ENCODE measurements around the gene ZFP28. TPM values are rescaled to one million over a fixed set of nuclear protein-coding genes. Genes with fewer than 3 reads are reported as not detected.

ZFP28 gene
- total and polyA plus RNA-seq, 3 donors from 2014 or later: 12.2 to 28.0 (median 18.3) TPM

- WGBS, 2 donors: 2 to 6% methylated on average over 12 to 66 of the region's 66 CpGs
- H3K36me3 ChIP-seq (ENCODE audit: low read depth, missing control alignments): peaks cover 6% of the 10 kb centered on the region
- no peaks in the 10 kb centered on the region for H3K27me3 ChIP-seq
- peak within 1 kb of the TSS; percentile 35 to 70 for H3K27ac ChIP-seq
- H3K9me3 ChIP-seq: no peaks in the 10 kb centered on the region
- TF ChIP-seq POLR2A (IDR thresholded peaks at IDR 0.05): no peak
- peak; percentile 98 for DNase-seq
- peaks cover 6% of the 10 kb centered on the region for H3K4me1 ChIP-seq
- peak within 1 kb of the TSS; percentile 75 to 88 for H3K4me3 ChIP-seq
- intact Hi-C loops (cut with DNase I; ENCODE audit: low total_unique reads): no loop called here
These were observed 28.7 kb downstream of the ZFP28 start, which contains the start of gene ZNF470 for GRCh38 chr19:56567274-56568120. Gene ZNF470 (plus strand): TSS chr19:56567468. CDS start chr19:56570312, 2,844 bp downstream.

GRCh38 chr19:56572589-56572988, 33.8 kb downstream of the ZFP28 start:
- WGBS, 2 donors: 48 to 70% methylated on average over 2 of the region's 2 CpGs
- intact Hi-C loops (cut with DNase I; ENCODE audit: low total_unique reads): no loop called here
- H3K4me1 ChIP-seq: peaks cover 6% of the 10 kb centered on the region
- peaks cover 3% of the 10 kb centered on the region for H3K9me3 ChIP-seq
- no peak for TF ChIP-seq POLR2A (IDR thresholded peaks at IDR 0.05)
- no peak overlapping the region for H3K4me3 ChIP-seq
- H3K27me3 ChIP-seq: no peaks in the 10 kb centered on the region
- DNase-seq: no peak
- no peak overlapping the region for H3K27ac ChIP-seq
- peaks cover 6% of the 10 kb centered on the region for H3K36me3 ChIP-seq (ENCODE audit: low read depth, missing control alignments)

GRCh38 chr19:56573914-56574313, 35.2 kb downstream of the ZFP28 start:
- Histone ChIP-seq H3K36me3 (ENCODE audit: low read depth, missing control alignments) (peaks cover 6% of the 10 kb centered on the region), H3K27ac (no peak overlapping the region), H3K4me3 (no peak overlapping the region), H3K9me3 (peaks cover 3% of the 10 kb centered on the region), H3K4me1 (no peaks in the 10 kb centered on the region), H3K27me3 (no peaks in the 10 kb centered on the region)
- intact Hi-C loops (cut with DNase I; ENCODE audit: low total_unique reads): no loop called here
- no peak for TF ChIP-seq CTCF (IDR thresholded peaks at IDR 0.05)
- no peak for TF ChIP-seq POLR2A (IDR thresholded peaks at IDR 0.05)
- no peak for DNase-seq
- 97 to 100% methylated on average over 3 of the region's 3 CpGs for WGBS, 2 donors

GRCh38 chr19:56577719-56578602, 39.2 kb downstream of the ZFP28 start:
- DNase-seq: no peak
- intact Hi-C loops (cut with DNase I; ENCODE audit: low total_unique reads): no loop called here
- no peak overlapping the region for H3K4me3 ChIP-seq
- H3K4me1 ChIP-seq: no peaks in the 10 kb centered on the region
- WGBS, 2 donors: 94 to 95% methylated on average over 11 of the region's 11 CpGs
- peaks cover 3% of the 10 kb centered on the region for H3K9me3 ChIP-seq
- no peaks in the 10 kb centered on the region for H3K36me3 ChIP-seq (ENCODE audit: low read depth, missing control alignments)
- no peak overlapping the region for H3K27ac ChIP-seq
- TF ChIP-seq POLR2A (IDR thresholded peaks at IDR 0.05): no peak
- TF ChIP-seq CTCF (IDR thresholded peaks at IDR 0.05): no peak
- no peaks in the 10 kb centered on the region for H3K27me3 ChIP-seq

GRCh38 chr19:56594446-56594782, 55.7 kb downstream of the ZFP28 start:
- intact Hi-C loops (cut with DNase I; ENCODE audit: low total_unique reads): no loop called here
- H3K9me3 ChIP-seq: no peaks in the 10 kb centered on the region
- no peaks in the 10 kb centered on the region for H3K36me3 ChIP-seq (ENCODE audit: low read depth, missing control alignments)
- WGBS, 2 donors: 51 to 58% methylated on average over 4 of the region's 4 CpGs
- H3K4me3 ChIP-seq: peak overlapping the region in 1 of 2 donors; percentile 88
- peaks cover 5% of the 10 kb centered on the region for H3K4me1 ChIP-seq
- H3K27me3 ChIP-seq: no peaks in the 10 kb centered on the region
- H3K27ac ChIP-seq: no peak overlapping the region
- no peak for DNase-seq
- TF ChIP-seq CTCF (IDR thresholded peaks at IDR 0.05) (no peak), POLR2A (IDR thresholded peaks at IDR 0.05) (no peak)
